Panc1 (cell line): ENCODE measurements around the gene LIPE. TPM values are rescaled to one million over a fixed set of nuclear protein-coding genes. Genes with fewer than 3 reads are reported as not detected.

ENCODE experiments used
- ATAC-seq: fragments of 200-7000 bp; cut with Tn5 transposase; 2 replicates; pipeline ENCODE4 v1.9.1; 2020; ENCODE audit warnings: mild to moderate bottlenecking, moderate library complexity
- BruUV-seq: library from RNA; stranded (reverse); fragments of 400-500 nt; replicated peaks from 2 replicates; lab custom pipeline; 2021; lab: Mats Ljungman, UMichigan
- CTCF ChIA-PET: fragments of 300-600 bp; sonication (Branson Sonifier 250); formaldehyde crosslinking; loops from one replicate; lab custom pipeline; 2022; ENCODE audit warnings: antibody characterized with exemption; lab: Charles Lee
- POLR2A ChIA-PET: fragments of 300-600 bp; sonication (Branson Sonifier 250); formaldehyde crosslinking; loops from one replicate; lab custom pipeline; 2022; ENCODE audit warnings: antibody characterized with exemption; lab: Charles Lee
- DNase-seq: peaks from one replicate; pipeline ENCODE4 v3.0.0-alpha.2; 2010; ENCODE audit warnings: low read depth, low spot score
- H3K27ac ChIP-seq: 2 replicates; pipeline ENCODE4 v1.5.1; 2011; ENCODE audit warnings: mild to moderate bottlenecking, low read length, inconsistent platforms
- H3K27me3 ChIP-seq: fragments of 200-500 bp; sonication (Bioruptor generic); 2 replicates; pipeline ENCODE4 v1.6.0; 2014; ENCODE audit warnings: low read length, inconsistent platforms; ENCODE audit not compliant: control insufficient read depth, insufficient read depth
- H3K36me3 ChIP-seq: fragments of 200-500 bp; sonication (Bioruptor generic); 2 replicates; pipeline ENCODE4 v1.5.1; 2014; ENCODE audit warnings: inconsistent platforms, mild to moderate bottlenecking, low read length, moderate library complexity; ENCODE audit not compliant: control insufficient read depth, insufficient read depth
- H3K4me1 ChIP-seq: 2 replicates; pipeline ENCODE4 v1.5.1; 2011; ENCODE audit warnings: inconsistent platforms, mild to moderate bottlenecking, low read length, moderate library complexity; ENCODE audit not compliant: control insufficient read depth, insufficient read depth
- H3K4me3 ChIP-seq, 2 experiments: 2 replicates each; pipeline ENCODE4 v1.5.1; 2011 to 2012; ENCODE audit warnings: low read depth in 2 of 2, low read length in 2 of 2, mild to moderate bottlenecking in 2 of 2, inconsistent platforms in 1 of 2, moderate library complexity in 1 of 2
- H3K9me3 ChIP-seq: fragments of 200-500 bp; sonication (Bioruptor generic); 2 replicates; pipeline ENCODE4 v1.5.1; 2014; ENCODE audit warnings: low read depth, mild to moderate bottlenecking, inconsistent platforms, low read length, moderate library complexity; ENCODE audit not compliant: control insufficient read depth, insufficient read depth
- CTCF ChIP-seq: fragments of 450-650 bp; IDR thresholded peaks from 2 replicates; pipeline ENCODE4 v1.5.1; 2017; ENCODE audit warnings: mild to moderate bottlenecking
- POLR2AphosphoS5 ChIP-seq: IDR thresholded peaks from 2 replicates; pipeline ENCODE4 v1.6.1; 2012; ENCODE audit warnings: mild to moderate bottlenecking, low read depth, low read length, moderate library complexity
- SIN3A ChIP-seq: IDR thresholded peaks from 2 replicates; pipeline ENCODE4 v1.6.1; 2012; ENCODE audit warnings: low read depth, mild to moderate bottlenecking, low read length, moderate library complexity, borderline replicate concordance; ENCODE audit not compliant: insufficient read depth
- TCF7L2 ChIP-seq: IDR thresholded peaks from 2 replicates; pipeline ENCODE4 v1.6.1; 2011; ENCODE audit warnings: mild to moderate bottlenecking, low read depth, low read length, inconsistent platforms
- in situ Hi-C: cut with HindIII; loops from 2 replicates; pipeline ENCODE4 v1.10.0; 2016; ENCODE audit warnings: low sequenced_read_pairs, low pct_unique_long_range_greater_than_20kb
- intact Hi-C: fragments of 100-400 bp; cut with micrococcal nuclease; formaldehyde crosslinking; loops from one replicate; pipeline ENCODE4 v1.10.0; 2022; ENCODE audit not compliant: unreplicated experiment
- total RNA-seq: library from RNA; stranded (reverse); gene quantifications from one replicate; pipeline ENCODE4 v1.2.1, GENCODE V29; 2021; ENCODE audit not compliant: unreplicated experiment
- TF ChIP-seq, protein P1 (sequence below), 2 experiments: IDR thresholded peaks; 2 replicates each; pipeline ENCODE4 v1.6.1; 2011 to 2012; ENCODE audit warnings: low read depth in 2 of 2, control low read depth in 1 of 2, low read length in 1 of 2, mild to moderate bottlenecking in 1 of 2, moderate library complexity in 1 of 2; ENCODE audit not compliant: insufficient read depth in 1 of 2

LIPE gene
- total RNA-seq, 1 experiment from 2014 or later, result 3.4 TPM

DNA sequence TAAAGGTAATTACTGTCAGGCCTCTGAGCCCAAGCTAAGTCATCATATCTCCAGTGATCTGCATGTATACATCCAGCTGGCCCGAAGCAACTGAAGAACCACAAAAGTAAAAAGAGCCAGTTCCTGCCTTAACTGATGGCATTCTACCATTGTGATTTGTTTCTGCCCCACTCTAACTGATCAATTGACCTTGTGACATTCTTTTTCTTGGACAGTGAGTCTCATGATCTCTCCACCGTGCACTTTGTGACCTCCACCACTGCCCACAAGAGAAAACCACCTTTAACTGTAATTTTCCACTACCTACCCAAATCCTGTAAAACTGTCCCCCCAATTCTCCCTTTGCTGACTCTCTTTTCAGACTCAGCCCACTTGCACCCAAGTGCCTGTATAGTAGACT, 32.7 kb upstream of the LIPE start:
- Histone ChIP-seq H3K27me3 (no peaks in the 10 kb centered on the region), H3K27ac (no peak overlapping the region), H3K36me3 (no peaks in the 10 kb centered on the region), H3K9me3 (no peaks in the 10 kb centered on the region), H3K4me1 (no peaks in the 10 kb centered on the region), H3K4me3 (no peak overlapping the region)
- ChIA-PET CTCF (no interaction called here), POLR2A (no interaction called here)
- TF ChIP-seq, protein P1, sequence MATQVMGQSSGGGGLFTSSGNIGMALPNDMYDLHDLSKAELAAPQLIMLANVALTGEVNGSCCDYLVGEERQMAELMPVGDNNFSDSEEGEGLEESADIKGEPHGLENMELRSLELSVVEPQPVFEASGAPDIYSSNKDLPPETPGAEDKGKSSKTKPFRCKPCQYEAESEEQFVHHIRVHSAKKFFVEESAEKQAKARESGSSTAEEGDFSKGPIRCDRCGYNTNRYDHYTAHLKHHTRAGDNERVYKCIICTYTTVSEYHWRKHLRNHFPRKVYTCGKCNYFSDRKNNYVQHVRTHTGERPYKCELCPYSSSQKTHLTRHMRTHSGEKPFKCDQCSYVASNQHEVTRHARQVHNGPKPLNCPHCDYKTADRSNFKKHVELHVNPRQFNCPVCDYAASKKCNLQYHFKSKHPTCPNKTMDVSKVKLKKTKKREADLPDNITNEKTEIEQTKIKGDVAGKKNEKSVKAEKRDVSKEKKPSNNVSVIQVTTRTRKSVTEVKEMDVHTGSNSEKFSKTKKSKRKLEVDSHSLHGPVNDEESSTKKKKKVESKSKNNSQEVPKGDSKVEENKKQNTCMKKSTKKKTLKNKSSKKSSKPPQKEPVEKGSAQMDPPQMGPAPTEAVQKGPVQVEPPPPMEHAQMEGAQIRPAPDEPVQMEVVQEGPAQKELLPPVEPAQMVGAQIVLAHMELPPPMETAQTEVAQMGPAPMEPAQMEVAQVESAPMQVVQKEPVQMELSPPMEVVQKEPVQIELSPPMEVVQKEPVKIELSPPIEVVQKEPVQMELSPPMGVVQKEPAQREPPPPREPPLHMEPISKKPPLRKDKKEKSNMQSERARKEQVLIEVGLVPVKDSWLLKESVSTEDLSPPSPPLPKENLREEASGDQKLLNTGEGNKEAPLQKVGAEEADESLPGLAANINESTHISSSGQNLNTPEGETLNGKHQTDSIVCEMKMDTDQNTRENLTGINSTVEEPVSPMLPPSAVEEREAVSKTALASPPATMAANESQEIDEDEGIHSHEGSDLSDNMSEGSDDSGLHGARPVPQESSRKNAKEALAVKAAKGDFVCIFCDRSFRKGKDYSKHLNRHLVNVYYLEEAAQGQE (IDR thresholded peaks at IDR 0.05; ENCODE audit: insufficient read depth in 1 of 2, low read depth in 2 of 2, low read length in 1 of 2), result no peak
- TF ChIP-seq POLR2AphosphoS5 (no peak), TCF7L2 (no peak), SIN3A (no peak), CTCF (no peak)
- DNase-seq (no peak), ATAC-seq (no peak)
- intact Hi-C loops, result no loop called here
- no TSS peak for BruUV-seq
- in situ Hi-C loops, result no loop called here

DNA sequence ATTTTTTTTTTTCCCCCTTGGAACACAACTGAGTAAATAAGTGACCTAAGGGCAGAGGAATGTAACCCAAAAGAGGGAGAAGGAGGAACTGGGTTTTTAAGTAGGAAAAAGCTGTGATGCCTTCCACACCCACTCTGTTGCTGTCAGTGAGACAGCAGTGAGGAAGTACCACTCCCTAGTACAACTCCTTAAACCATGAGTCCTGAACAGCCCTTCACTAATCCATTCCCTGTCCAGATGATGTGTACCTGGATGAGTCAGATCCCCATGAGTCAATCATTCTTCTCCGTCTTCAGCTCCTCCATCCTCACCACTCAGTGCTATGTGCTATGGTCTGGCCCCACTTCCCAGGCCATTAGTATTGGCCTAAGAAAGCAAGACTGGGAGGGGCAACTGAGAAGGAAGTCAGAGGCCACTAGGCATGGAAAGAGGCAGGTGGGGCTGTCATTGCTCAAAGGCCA, 28.5 kb upstream of the LIPE start:
- CTCF ChIA-PET, result interaction anchor here (1.4 kb wide), 1 partner anchor 81 kb away, joined by 3 read pairs; no protein-coding TSS in a partner anchor
- no peak overlapping the region for H3K4me3 ChIP-seq
- no peak for DNase-seq
- no peak overlapping the region for H3K27ac ChIP-seq
- intact Hi-C loops, result no loop called here
- no peak for ATAC-seq
- BruUV-seq, result no TSS peak
- no peaks in the 10 kb centered on the region for H3K4me1 ChIP-seq
- no peaks in the 10 kb centered on the region for H3K36me3 ChIP-seq
- POLR2A ChIA-PET, result interaction anchor here (0.6 kb wide), 1 partner anchor 14 kb away, joined by 6 read pairs; no protein-coding TSS in a partner anchor
- in situ Hi-C loops, result no loop called here
- no peak for TF ChIP-seq SIN3A
- TF ChIP-seq, protein P1 (IDR thresholded peaks at IDR 0.05; ENCODE audit: insufficient read depth in 1 of 2, low read depth in 2 of 2, low read length in 1 of 2), result no peak
- no peak for TF ChIP-seq TCF7L2
- TF ChIP-seq POLR2AphosphoS5, result no peak
- H3K9me3 ChIP-seq, result no peaks in the 10 kb centered on the region
- H3K27me3 ChIP-seq, result no peaks in the 10 kb centered on the region
